ENCODE results near the gene TMSB4X.

The TMSB4X gene

DNA sequence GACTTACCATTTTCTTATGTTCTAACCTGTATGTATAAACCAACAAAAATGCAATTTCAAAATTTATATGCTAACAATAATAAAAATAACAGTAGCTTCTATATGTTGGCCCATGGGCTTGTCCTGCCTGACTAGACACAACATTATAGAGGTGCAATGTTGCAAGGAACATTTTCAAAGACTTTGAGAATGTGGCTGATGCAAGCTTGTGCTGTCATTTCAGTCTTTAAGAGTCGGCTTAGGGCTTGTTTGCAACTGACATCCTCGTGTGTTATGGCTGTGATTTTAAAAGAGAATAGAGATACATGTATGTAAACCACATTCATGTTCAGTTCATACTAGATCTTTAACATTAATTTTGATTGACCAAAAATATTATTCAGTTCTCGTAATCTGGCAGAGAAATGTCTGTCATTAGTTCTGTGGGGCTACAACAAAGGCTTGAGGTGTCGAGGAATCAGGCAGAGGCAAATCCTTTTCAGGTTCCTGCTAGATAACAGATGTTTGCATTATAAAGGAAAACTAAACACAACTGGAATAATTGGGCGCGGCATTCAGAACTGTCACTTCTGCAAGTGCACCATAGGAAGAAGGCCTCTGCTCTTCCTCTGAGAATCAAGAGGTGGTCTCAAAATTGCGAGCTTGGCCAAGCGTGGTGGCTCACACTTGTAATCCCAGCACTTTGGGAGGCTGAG, 13.1 kb downstream of the TMSB4X start:
- Histone ChIP-seq H3K4me2 (ENCODE audit: low read length) (no peak overlapping the region), H3F3A (ENCODE audit: control insufficient read depth, insufficient read depth) (no peaks in the 10 kb centered on the region), H3K9me3 (ENCODE audit: control insufficient read depth, insufficient read depth, low read length) (no peaks in the 10 kb centered on the region), H3K9me2 (replicated peaks; ENCODE audit: control insufficient read depth, low read length) (no peaks in the 10 kb centered on the region), H3K79me2 (ENCODE audit: control insufficient read depth, low read length) (no peaks in the 10 kb centered on the region), H3K27me3 (ENCODE audit: control insufficient read depth, low read length) (no peaks in the 10 kb centered on the region), H3K27ac (ENCODE audit: low read depth, low read length) (no peak overlapping the region), H4K20me1 (ENCODE audit: control insufficient read depth, insufficient read depth, low read depth, low read length) (no peaks in the 10 kb centered on the region), H3K36me3 (ENCODE audit: control insufficient read depth, low read length) (no peaks in the 10 kb centered on the region), H3K4me1 (ENCODE audit: control insufficient read depth, low read length) (peaks cover 20% of the 10 kb centered on the region), H3K4me3 (ENCODE audit: low read length) (no peak overlapping the region)
- TF ChIP-seq, protein P1, sequence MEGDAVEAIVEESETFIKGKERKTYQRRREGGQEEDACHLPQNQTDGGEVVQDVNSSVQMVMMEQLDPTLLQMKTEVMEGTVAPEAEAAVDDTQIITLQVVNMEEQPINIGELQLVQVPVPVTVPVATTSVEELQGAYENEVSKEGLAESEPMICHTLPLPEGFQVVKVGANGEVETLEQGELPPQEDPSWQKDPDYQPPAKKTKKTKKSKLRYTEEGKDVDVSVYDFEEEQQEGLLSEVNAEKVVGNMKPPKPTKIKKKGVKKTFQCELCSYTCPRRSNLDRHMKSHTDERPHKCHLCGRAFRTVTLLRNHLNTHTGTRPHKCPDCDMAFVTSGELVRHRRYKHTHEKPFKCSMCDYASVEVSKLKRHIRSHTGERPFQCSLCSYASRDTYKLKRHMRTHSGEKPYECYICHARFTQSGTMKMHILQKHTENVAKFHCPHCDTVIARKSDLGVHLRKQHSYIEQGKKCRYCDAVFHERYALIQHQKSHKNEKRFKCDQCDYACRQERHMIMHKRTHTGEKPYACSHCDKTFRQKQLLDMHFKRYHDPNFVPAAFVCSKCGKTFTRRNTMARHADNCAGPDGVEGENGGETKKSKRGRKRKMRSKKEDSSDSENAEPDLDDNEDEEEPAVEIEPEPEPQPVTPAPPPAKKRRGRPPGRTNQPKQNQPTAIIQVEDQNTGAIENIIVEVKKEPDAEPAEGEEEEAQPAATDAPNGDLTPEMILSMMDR (IDR thresholded peaks at IDR 0.05; ENCODE audit: low read depth, low read length, poor library complexity, severe bottlenecking) = no peak
- no peak for TF ChIP-seq EZH2phosphoT487 (IDR thresholded peaks at IDR 0.05; ENCODE audit: borderline replicate concordance, low read length)

DNA sequence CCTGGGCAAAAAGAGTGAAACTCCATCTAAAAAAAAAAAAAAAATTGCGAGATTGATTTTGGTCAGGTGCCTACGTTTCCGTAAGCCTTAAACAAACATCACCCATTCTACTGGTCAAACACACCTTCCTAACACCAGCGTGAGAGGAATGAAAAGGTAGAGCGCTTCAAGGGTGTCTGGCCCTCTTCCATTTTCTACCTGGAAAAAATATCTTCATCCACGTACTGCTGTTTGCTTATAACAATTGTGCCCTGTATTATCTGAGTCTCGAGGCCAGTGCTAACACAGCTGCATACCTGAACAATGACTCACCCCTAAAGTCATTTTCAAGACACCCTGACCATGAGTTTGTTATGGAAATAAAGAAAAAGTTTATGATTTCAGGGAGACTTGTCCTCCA, 13.9 kb downstream of the TMSB4X start:
- no peak overlapping the region for H3K4me3 ChIP-seq (ENCODE audit: low read length)
- no peaks in the 10 kb centered on the region for H4K20me1 ChIP-seq (ENCODE audit: control insufficient read depth, insufficient read depth, low read depth, low read length)
- H3K79me2 ChIP-seq (ENCODE audit: control insufficient read depth, low read length) = no peaks in the 10 kb centered on the region
- H3K4me2 ChIP-seq (ENCODE audit: low read length) = no peak overlapping the region
- no peaks in the 10 kb centered on the region for H3K9me2 ChIP-seq (replicated peaks; ENCODE audit: control insufficient read depth, low read length)
- H3F3A ChIP-seq (ENCODE audit: control insufficient read depth, insufficient read depth) = no peaks in the 10 kb centered on the region
- TF ChIP-seq EZH2phosphoT487 (IDR thresholded peaks at IDR 0.05; ENCODE audit: borderline replicate concordance, low read length) = no peak
- TF ChIP-seq, protein P1 (IDR thresholded peaks at IDR 0.05; ENCODE audit: low read depth, low read length, poor library complexity, severe bottlenecking) = no peak
- H3K4me1 ChIP-seq (ENCODE audit: control insufficient read depth, low read length) = peaks cover 20% of the 10 kb centered on the region
- no peaks in the 10 kb centered on the region for H3K27me3 ChIP-seq (ENCODE audit: control insufficient read depth, low read length)
- H3K9me3 ChIP-seq (ENCODE audit: control insufficient read depth, insufficient read depth, low read length) = no peaks in the 10 kb centered on the region
- H3K27ac ChIP-seq (ENCODE audit: low read depth, low read length) = no peak overlapping the region
- H3K36me3 ChIP-seq (ENCODE audit: control insufficient read depth, low read length) = no peaks in the 10 kb centered on the region

DNA sequence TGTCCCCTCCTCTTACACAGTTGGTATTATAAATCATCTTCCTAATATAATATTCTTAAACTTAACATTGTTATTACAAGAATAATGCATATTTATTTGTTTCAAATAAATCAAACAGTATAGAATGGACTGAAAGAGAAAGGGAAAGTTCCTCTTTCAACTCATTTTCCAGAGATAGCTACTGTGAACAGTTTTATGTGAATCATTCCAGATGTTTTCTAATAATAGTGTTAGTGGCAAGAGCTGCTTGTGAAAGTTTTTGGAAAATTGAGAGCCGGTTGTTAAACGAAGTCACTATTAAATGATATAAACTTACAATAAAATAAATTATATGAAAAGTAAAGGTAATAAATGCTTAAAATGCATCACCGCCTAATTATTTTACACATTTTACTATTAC, 14.6 kb downstream of the TMSB4X start:
- H3K27ac ChIP-seq (ENCODE audit: low read depth, low read length) = no peak overlapping the region
- H3K9me3 ChIP-seq (ENCODE audit: control insufficient read depth, insufficient read depth, low read length) = no peaks in the 10 kb centered on the region
- TF ChIP-seq EZH2phosphoT487 (IDR thresholded peaks at IDR 0.05; ENCODE audit: borderline replicate concordance, low read length) = no peak
- TF ChIP-seq, protein P1 (IDR thresholded peaks at IDR 0.05; ENCODE audit: low read depth, low read length, poor library complexity, severe bottlenecking) = no peak
- no peaks in the 10 kb centered on the region for H3K79me2 ChIP-seq (ENCODE audit: control insufficient read depth, low read length)
- no peak overlapping the region for H3K4me3 ChIP-seq (ENCODE audit: low read length)
- no peaks in the 10 kb centered on the region for H3K9me2 ChIP-seq (replicated peaks; ENCODE audit: control insufficient read depth, low read length)
- H4K20me1 ChIP-seq (ENCODE audit: control insufficient read depth, insufficient read depth, low read depth, low read length) = no peaks in the 10 kb centered on the region
- no peaks in the 10 kb centered on the region for H3F3A ChIP-seq (ENCODE audit: control insufficient read depth, insufficient read depth)
- H3K36me3 ChIP-seq (ENCODE audit: control insufficient read depth, low read length) = no peaks in the 10 kb centered on the region
- H3K4me2 ChIP-seq (ENCODE audit: low read length) = no peak overlapping the region
- H3K4me1 ChIP-seq (ENCODE audit: control insufficient read depth, low read length) = peaks cover 20% of the 10 kb centered on the region
- no peaks in the 10 kb centered on the region for H3K27me3 ChIP-seq (ENCODE audit: control insufficient read depth, low read length)
